ENCODE data around the gene SHD.

DNA sequence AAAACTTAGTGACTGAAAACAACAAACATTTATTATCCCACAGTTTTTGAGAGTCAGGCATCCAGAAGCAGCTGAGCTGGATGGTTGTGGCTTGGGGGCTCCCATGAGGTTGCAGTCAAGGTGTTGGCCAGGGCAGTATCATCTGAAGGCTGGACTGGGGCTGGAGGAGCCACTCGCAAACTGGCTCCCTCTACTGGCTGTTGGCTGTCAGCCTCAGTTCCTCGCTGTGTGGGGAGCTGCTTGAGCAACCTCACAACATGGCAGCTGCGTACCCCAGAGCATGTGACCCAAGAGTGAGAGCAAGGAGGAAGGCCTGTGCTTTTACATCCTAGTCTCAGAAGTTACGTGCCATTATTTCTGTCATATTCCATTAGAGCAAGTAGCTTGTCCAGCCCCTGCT lies 22.5 kb upstream of the SHD start:
- TF ChIP-seq, protein P1, sequence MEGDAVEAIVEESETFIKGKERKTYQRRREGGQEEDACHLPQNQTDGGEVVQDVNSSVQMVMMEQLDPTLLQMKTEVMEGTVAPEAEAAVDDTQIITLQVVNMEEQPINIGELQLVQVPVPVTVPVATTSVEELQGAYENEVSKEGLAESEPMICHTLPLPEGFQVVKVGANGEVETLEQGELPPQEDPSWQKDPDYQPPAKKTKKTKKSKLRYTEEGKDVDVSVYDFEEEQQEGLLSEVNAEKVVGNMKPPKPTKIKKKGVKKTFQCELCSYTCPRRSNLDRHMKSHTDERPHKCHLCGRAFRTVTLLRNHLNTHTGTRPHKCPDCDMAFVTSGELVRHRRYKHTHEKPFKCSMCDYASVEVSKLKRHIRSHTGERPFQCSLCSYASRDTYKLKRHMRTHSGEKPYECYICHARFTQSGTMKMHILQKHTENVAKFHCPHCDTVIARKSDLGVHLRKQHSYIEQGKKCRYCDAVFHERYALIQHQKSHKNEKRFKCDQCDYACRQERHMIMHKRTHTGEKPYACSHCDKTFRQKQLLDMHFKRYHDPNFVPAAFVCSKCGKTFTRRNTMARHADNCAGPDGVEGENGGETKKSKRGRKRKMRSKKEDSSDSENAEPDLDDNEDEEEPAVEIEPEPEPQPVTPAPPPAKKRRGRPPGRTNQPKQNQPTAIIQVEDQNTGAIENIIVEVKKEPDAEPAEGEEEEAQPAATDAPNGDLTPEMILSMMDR (IDR thresholded peaks at IDR 0.05) = no peak
- no peak for TF ChIP-seq POLR2A (IDR thresholded peaks at IDR 0.05)

All from testis (tissue), 2 donors.